Peyer's patch (tissue), 4 donors: ENCODE measurements around the gene SAMD10. TPM values are rescaled to one million over a fixed set of nuclear protein-coding genes. Genes with fewer than 3 reads are reported as not detected.

Experiments used
- DNase-seq, 3 donors: peaks; one replicate each; pipeline ENCODE4 v3.0.0-alpha.2; 2017 to 2019
- H3K27ac ChIP-seq, 4 donors: fragments of 200-600 bp; sonication (generic); one replicate each; pipeline ENCODE4 v1.5.1; 2016 to 2019
- H3K27me3 ChIP-seq, 2 donors: fragments of 200-600 bp; sonication (generic); one replicate each; pipeline ENCODE4 v1.5.1; 2019
- H3K36me3 ChIP-seq, 3 donors: fragments of 200-600 bp; sonication (generic); one replicate each; pipeline ENCODE4 v1.5.1; 2016 to 2019
- H3K4me1 ChIP-seq, 4 donors: fragments of 200-600 bp; sonication (generic); one replicate each; pipeline ENCODE4 v1.5.1; 2016 to 2019
- H3K4me3 ChIP-seq, 4 donors: fragments of 200-600 bp; sonication (generic); 1 replicate in 3 of 4; 2 replicates in 1 of 4; pipeline ENCODE4 v1.5.1; 2016 to 2019; ENCODE audit warnings: mild to moderate bottlenecking in 1 of 4
- H3K9me3 ChIP-seq, 4 donors: fragments of 200-600 bp; sonication (generic); one replicate each; pipeline ENCODE4 v1.5.1; 2016 to 2019; ENCODE audit warnings: mild to moderate bottlenecking in 1 of 4
- CTCF ChIP-seq, 6 experiments: fragments of 450-650 bp in 4 of 6; fragments of 200-600 bp in 2 of 6; sonication (generic) in 1 of 6; IDR thresholded peaks; one replicate each; pipeline ENCODE4 v1.5.1; 2017 to 2019; ENCODE audit warnings: antibody characterized with exemption in 6 of 6, mild to moderate bottlenecking in 3 of 6, moderate library complexity in 1 of 6
- POLR2A ChIP-seq, 2 donors: fragments of 450-650 bp; IDR thresholded peaks; one replicate each; pipeline ENCODE4 v1.5.1; 2017; ENCODE audit warnings: antibody characterized with exemption in 2 of 2, mild to moderate bottlenecking in 2 of 2, moderate library complexity in 2 of 2
- total RNA-seq, 4 donors: library from RNA; depleted of rRNA; stranded (reverse); fragments of >200 nt; gene quantifications; one replicate each; pipeline ENCODE4 v1.1.0, GENCODE V29; 2016

The SAMD10 gene
- total RNA-seq, 4 donors from 2014 or later, result 1.7 to 14.3 (median 11.1) TPM

DNA sequence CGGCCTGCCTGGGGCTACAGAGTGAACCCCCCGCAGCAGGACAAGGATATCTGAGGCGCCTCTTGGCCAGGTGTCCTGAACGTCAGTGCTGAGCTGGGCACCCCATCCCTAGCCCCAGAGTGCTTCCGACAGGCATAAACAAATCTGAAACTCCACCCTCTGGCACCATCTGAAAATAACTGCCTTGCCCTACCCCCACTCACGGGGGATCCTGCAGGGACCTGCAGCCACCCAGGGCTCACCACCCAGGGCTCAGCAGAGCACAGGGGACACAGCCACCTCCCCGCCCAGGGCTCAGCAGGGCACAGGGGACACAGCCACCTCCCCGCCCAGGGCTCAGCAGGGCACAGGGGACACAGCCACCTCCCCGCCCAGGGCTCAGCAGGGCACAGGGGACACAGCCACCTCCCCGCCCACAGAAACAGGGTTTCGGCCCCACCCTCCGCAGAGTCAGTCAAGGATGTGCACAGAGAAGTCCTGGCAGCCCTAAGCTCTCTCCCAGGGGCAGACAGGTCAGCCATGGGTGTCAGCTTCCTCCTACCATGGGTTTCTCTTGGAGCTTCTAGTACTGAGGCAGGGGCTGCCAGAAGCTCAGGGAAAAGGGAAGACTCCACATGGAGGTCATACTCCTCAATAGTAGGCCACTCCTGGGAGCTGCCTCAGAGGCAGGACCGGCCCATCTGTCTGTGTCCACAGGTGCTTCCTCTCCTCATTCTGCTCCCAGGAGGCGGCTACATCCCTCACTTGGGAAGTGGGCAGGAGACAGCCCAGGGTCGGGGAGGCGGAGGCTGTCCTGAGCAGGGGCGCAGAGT is 27.8 kb downstream of the SAMD10 start:
- H3K4me3 ChIP-seq, result peak overlapping the region in 1 of 4 donors; percentile 5
- DNase-seq, result peak; percentile 46 to 86 (median 84)
- no peaks in the 10 kb centered on the region for H3K36me3 ChIP-seq
- H3K9me3 ChIP-seq, result no peaks in the 10 kb centered on the region
- peaks cover 26 to 86% (median 52%) of the 10 kb centered on the region in 4 donors for H3K4me1 ChIP-seq
- TF ChIP-seq POLR2A (IDR thresholded peaks at IDR 0.05) (peak; percentile 37 to 81), CTCF (IDR thresholded peaks at IDR 0.05) (no peak)
- H3K27me3 ChIP-seq, result no peaks in the 10 kb centered on the region
- peak overlapping the region; percentile 57 to 94 (median 83) for H3K27ac ChIP-seq

- DNase-seq, result no peak
- TF ChIP-seq CTCF (IDR thresholded peaks at IDR 0.05) (no peak), POLR2A (IDR thresholded peaks at IDR 0.05) (no peak)
- Histone ChIP-seq H3K27me3 (no peaks in the 10 kb centered on the region), H3K27ac (peak overlapping the region; percentile 57 to 94 (median 83)), H3K4me1 (peaks cover 26 to 86% (median 52%) of the 10 kb centered on the region in 4 donors), H3K9me3 (no peaks in the 10 kb centered on the region), H3K4me3 (peak overlapping the region in 1 of 4 donors; percentile 5), H3K36me3 (peaks cover 0 to 6% (median 0%) of the 10 kb centered on the region in 3 donors)
Observed at GRCh38 chr20:63950701-63951397, 28.6 kb downstream of the SAMD10 start.

- Histone ChIP-seq H3K4me3 (peak overlapping the region in 1 of 4 donors; percentile 27), H3K9me3 (no peaks in the 10 kb centered on the region), H3K4me1 (peaks cover 18 to 58% (median 36%) of the 10 kb centered on the region in 4 donors), H3K36me3 (peaks cover 0 to 36% (median 0%) of the 10 kb centered on the region in 3 donors), H3K27me3 (no peaks in the 10 kb centered on the region), H3K27ac (peak overlapping the region in 2 of 4 donors; percentile 80 to 87)
- peak in 1 of 3 donors; percentile 48 for DNase-seq
- TF ChIP-seq CTCF (IDR thresholded peaks at IDR 0.05) (no peak), POLR2A (IDR thresholded peaks at IDR 0.05) (no peak)
Observed at GRCh38 chr20:63947638-63948456, 31.6 kb downstream of the SAMD10 start.

DNA sequence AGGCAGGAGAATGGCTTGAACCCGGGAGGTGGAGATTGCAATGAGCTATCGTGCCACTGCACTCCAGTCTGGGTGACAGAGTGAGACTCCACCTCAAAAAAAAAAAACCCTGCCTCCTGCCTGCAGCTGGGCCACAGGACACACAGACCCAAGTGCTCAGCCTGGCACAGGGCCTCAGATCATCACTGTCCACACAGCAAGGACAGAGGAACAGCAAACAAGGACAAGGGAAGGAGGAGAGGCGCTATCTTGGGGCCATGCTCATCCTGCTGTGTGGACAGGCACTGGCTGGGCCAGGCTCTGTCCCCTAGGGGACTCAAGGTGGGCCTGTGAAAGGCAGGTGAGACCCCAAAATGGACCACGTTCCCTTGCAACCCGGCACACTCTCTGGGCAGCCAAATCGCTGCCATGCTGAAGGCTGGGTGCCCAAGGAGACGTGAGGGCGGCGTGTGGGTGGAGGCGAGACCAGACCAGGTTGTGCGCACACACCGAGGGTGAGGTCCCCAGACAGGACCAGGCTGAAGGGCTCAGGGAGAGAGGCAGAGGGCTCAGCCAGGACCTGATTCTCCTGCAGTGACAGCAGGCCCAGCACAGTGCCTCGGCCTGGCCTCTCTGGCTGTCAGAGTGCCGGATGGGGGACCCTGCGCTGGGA is 32.3 kb downstream of the SAMD10 start:
- Histone ChIP-seq H3K4me3 (no peak overlapping the region), H3K27ac (peak overlapping the region in 1 of 4 donors; percentile 80), H3K36me3 (peaks cover 0 to 43% (median 0%) of the 10 kb centered on the region in 3 donors), H3K9me3 (no peaks in the 10 kb centered on the region), H3K4me1 (peaks cover 15 to 51% (median 33%) of the 10 kb centered on the region in 4 donors), H3K27me3 (no peaks in the 10 kb centered on the region)
- no peak for DNase-seq
- TF ChIP-seq CTCF (IDR thresholded peaks at IDR 0.05) (no peak), POLR2A (IDR thresholded peaks at IDR 0.05) (no peak)
